Suprapubic skin (tissue), 2 donors: Measurements from ENCODE around the gene PARP6.

ENCODE experiments used
- EP300 ChIP-seq: sonication (generic); formaldehyde crosslinking; IDR thresholded peaks from one replicate; pipeline ENCODE4 v1.6.1; 2017; ENCODE audit warnings: antibody characterized with exemption
- POLR2A ChIP-seq, 2 donors: fragments of 450-650 bp; IDR thresholded peaks; one replicate each; pipeline ENCODE4 v1.6.1; 2017; ENCODE audit warnings: antibody characterized with exemption in 2 of 2, mild to moderate bottlenecking in 2 of 2, moderate library complexity in 2 of 2

GRCh38 chr15:72235298-72235697, 37.1 kb downstream of the PARP6 start:
- TF ChIP-seq EP300 (no peak), POLR2A (IDR thresholded peaks at IDR 0.05) (no peak)
